T-cell (primary cell): ENCODE results near the gene SMC5. TPM values are rescaled to one million over a fixed set of nuclear protein-coding genes. Genes with fewer than 3 reads are reported as not detected.

Source experiments
- ATAC-seq, 4 experiments: fragments of 200-7000 bp in 3 of 4; fragments of 150-1000 bp in 1 of 4; cut with Tn5 transposase; replicated peaks in 1 of 4; 1 replicate in 3 of 4; 2 replicates in 1 of 4; pipeline ENCODE4 v1.10.0; 2021; ENCODE audit warnings: moderate library complexity in 3 of 4, mild to moderate bottlenecking in 2 of 4, moderate number of reproducible peaks in 1 of 4
- CTCF ChIA-PET, 2 donors: fragments of 300-600 bp; sonication (Branson Sonifier 250); formaldehyde crosslinking; loops; one replicate each; lab custom pipeline; 2022; ENCODE audit warnings: antibody characterized with exemption in 2 of 2; lab: Charles Lee
- POLR2A ChIA-PET, 2 donors: fragments of 300-600 bp; sonication (Branson Sonifier 250); formaldehyde crosslinking; loops; one replicate each; lab custom pipeline; 2022; ENCODE audit warnings: antibody characterized with exemption in 2 of 2; lab: Charles Lee
- DNase-seq, 35 experiments: peaks; one replicate each; pipeline versions ENCODE4 v3.0.0 to v3.0.0-alpha.2; 2013 to 2023
- H3K27ac ChIP-seq: one replicate; pipeline ENCODE4 v1.5.1; 2013; ENCODE audit warnings: low read length
- H3K27me3 ChIP-seq, 2 experiments: replicated peaks in 1 of 2; 1 replicate in 1 of 2; 2 replicates in 1 of 2; pipeline versions ENCODE4 v1.6.1 to v1.7.0; 2013; ENCODE audit warnings: low read length in 1 of 2, mixed read lengths in 1 of 2; ENCODE audit not compliant: control insufficient read depth in 2 of 2, insufficient read depth in 2 of 2; ENCODE audit errors: extremely low read depth in 1 of 2
- H3K36me3 ChIP-seq, 2 donors: 1 replicate in 1 of 2; 2 replicates in 1 of 2; pipeline versions ENCODE4 v1.6.1 to v1.7.0; 2013; ENCODE audit warnings: low read length in 1 of 2; ENCODE audit not compliant: control insufficient read depth in 2 of 2, insufficient read depth in 1 of 2; ENCODE audit errors: extremely low read depth in 1 of 2
- H3K4me1 ChIP-seq, 2 experiments: 1 replicate in 1 of 2; 2 replicates in 1 of 2; pipeline versions ENCODE4 v1.6.1 to v1.7.0; 2013; ENCODE audit warnings: low read length in 2 of 2, mixed read lengths in 1 of 2; ENCODE audit not compliant: insufficient read depth in 2 of 2, control insufficient read depth in 1 of 2; ENCODE audit errors: extremely low read depth in 1 of 2
- H3K4me3 ChIP-seq, 2 donors: 1 replicate in 1 of 2; 2 replicates in 1 of 2; pipeline versions ENCODE4 v1.5.1 to v1.7.0; 2013; ENCODE audit warnings: mild to moderate bottlenecking in 2 of 2, low read length in 1 of 2, moderate library complexity in 1 of 2; ENCODE audit not compliant: control insufficient read depth in 1 of 2; ENCODE audit errors: extremely low read depth in 1 of 2
- H3K9me3 ChIP-seq: 2 replicates; pipeline ENCODE4 v1.7.0; 2013
- H3K27ac Mint-ChIP-seq, 2 donors: one replicate each; pipeline ENCODE4 v1.8.0; 2020 to 2021; ENCODE audit warnings: mild to moderate bottlenecking in 2 of 2, mixed read lengths in 2 of 2
- H3K27me3 Mint-ChIP-seq, 2 donors: one replicate each; pipeline ENCODE4 v1.8.0; 2021 to 2022; ENCODE audit warnings: mixed read lengths in 2 of 2
- H3K36me3 Mint-ChIP-seq: one replicate; pipeline ENCODE4 v1.8.0; 2021; ENCODE audit warnings: mixed read lengths
- H3K4me1 Mint-ChIP-seq, 3 donors: one replicate each; pipeline ENCODE4 v1.8.0; 2020 to 2022; ENCODE audit warnings: mixed read lengths in 3 of 3, mild to moderate bottlenecking in 1 of 3
- H3K4me3 Mint-ChIP-seq, 3 donors: one replicate each; pipeline ENCODE4 v1.8.0; 2020 to 2022; ENCODE audit warnings: mild to moderate bottlenecking in 3 of 3, mixed read lengths in 3 of 3, moderate library complexity in 3 of 3
- H3K9me3 Mint-ChIP-seq, 3 donors: one replicate each; pipeline ENCODE4 v1.8.0; 2020 to 2022; ENCODE audit warnings: mixed read lengths in 3 of 3
- WGBS: methylation state at CpG from one replicate; pipeline ENCODE4 v1.1.5; 2013; ENCODE audit warnings: missing lambda C conversion rate; ENCODE audit not compliant: insufficient coverage; 5-methylcytosine and 5-hydroxymethylcytosine counted together
- total RNA-seq, 35 experiments: library from RNA in 6 of 35; stranded (reverse) in 6 of 35; fragments of 120-200 nt in 1 of 35; gene quantifications; one replicate each; pipeline versions ENCODE4 v1.2.1 to v1.2.4 and lab custom pipeline; 2013 to 2026

The SMC5 gene
- total RNA-seq, 5 donors from 2014 or later (not counting 1 experiment from before 2014, with no cell fraction given) = 31.6 to 35.5 (median 34.5) TPM

- WGBS = 100% methylated on average over 1 of the region's 1 CpG
Observed at GRCh38 chr9:70250221-70250620, 8.6 kb upstream of the SMC5 start.

GRCh38 chr9:70255486-70255885 lies 3.3 kb upstream of the SMC5 start:
- ATAC-seq (no peak), DNase-seq (no peak)
- Mint-ChIP-seq H3K4me3 (no peak overlapping the region), H3K9me3 (no peaks in the 10 kb centered on the region), H3K27ac (peak overlapping the region in 1 of 2 donors; percentile 11), H3K36me3 (peaks cover 1% of the 10 kb centered on the region), H3K4me1 (peaks cover 25 to 35% (median 30%) of the 10 kb centered on the region in 3 donors), H3K27me3 (peaks cover 1% of the 10 kb centered on the region in 2 donors)
- no peaks in the 10 kb centered on the region for H3K9me3 ChIP-seq
- H3K27me3 ChIP-seq = peaks cover 0 to 3% of the 10 kb centered on the region in 2 experiments
- ChIA-PET CTCF (interaction anchor here in 1 of 2 donors (0.7 kb wide), 1 partner anchor 347 kb away, joined by 3 read pairs; no protein-coding TSS in a partner anchor), POLR2A (interaction anchor here in 1 of 2 donors (0.6 kb wide), 1 partner anchor 361 kb away, joined by 8 read pairs; no protein-coding TSS in a partner anchor)
- peaks cover 10 to 27% of the 10 kb centered on the region in 2 experiments for H3K4me1 ChIP-seq
- H3K36me3 ChIP-seq = no peaks in the 10 kb centered on the region
- H3K4me3 ChIP-seq = no peak overlapping the region
- no peak overlapping the region for H3K27ac ChIP-seq

More at GRCh38 chr9:70250221-70250620, 8.6 kb upstream of the SMC5 start:
- no peaks in the 10 kb centered on the region for H3K4me1 ChIP-seq
- Mint-ChIP-seq H3K27ac (no peak overlapping the region), H3K36me3 (peaks cover 3% of the 10 kb centered on the region), H3K27me3 (peaks cover 2 to 4% of the 10 kb centered on the region in 2 donors), H3K4me1 (peaks cover 0 to 3% (median 0%) of the 10 kb centered on the region in 3 donors), H3K4me3 (no peak overlapping the region), H3K9me3 (no peaks in the 10 kb centered on the region)
- peaks cover 0 to 3% of the 10 kb centered on the region in 2 experiments for H3K27me3 ChIP-seq
- CTCF ChIA-PET = no interaction called here
- no peak overlapping the region for H3K4me3 ChIP-seq
- H3K36me3 ChIP-seq = no peaks in the 10 kb centered on the region
- POLR2A ChIA-PET = no interaction called here
- DNase-seq (no peak), ATAC-seq (no peak)
- no peaks in the 10 kb centered on the region for H3K9me3 ChIP-seq
- H3K27ac ChIP-seq = no peak overlapping the region

GRCh38 chr9:70256123-70256551 lies 2.6 kb upstream of the SMC5 start:
- ATAC-seq = no peak
- Mint-ChIP-seq H3K27me3 (no peaks in the 10 kb centered on the region), H3K27ac (no peak overlapping the region), H3K4me1 (peaks cover 32 to 42% (median 37%) of the 10 kb centered on the region in 3 donors), H3K36me3 (no peaks in the 10 kb centered on the region), H3K9me3 (no peaks in the 10 kb centered on the region), H3K4me3 (no peak overlapping the region)
- no peaks in the 10 kb centered on the region for H3K36me3 ChIP-seq
- H3K27me3 ChIP-seq = no peaks in the 10 kb centered on the region
- no peaks in the 10 kb centered on the region for H3K9me3 ChIP-seq
- peaks cover 12 to 32% of the 10 kb centered on the region in 2 experiments for H3K4me1 ChIP-seq
- ChIA-PET POLR2A (no interaction called here), CTCF (no interaction called here)
- no peak overlapping the region for H3K27ac ChIP-seq
- WGBS = 90% methylated on average over 4 of the region's 7 CpGs
- no peak overlapping the region for H3K4me3 ChIP-seq
- DNase-seq = no peak

- peaks cover 12% of the 10 kb centered on the region for H3K36me3 Mint-ChIP-seq
- peak overlapping the region in 1 of 2 donors; percentile 91 for H3K4me3 ChIP-seq
- ATAC-seq = no peak
Observed at GRCh38 chr9:70257502-70257901, 1.3 kb upstream of the SMC5 start.

GRCh38 chr9:70257991-70258691 lies 637 bp upstream of the SMC5 start:
- ChIA-PET POLR2A (interaction anchor here (0.7 to 1.0 kb wide), 2 partner anchors 156 to 833 kb away, joined by 3 to 4 read pairs; partner anchors contain the start of gene KLF9 (in 1 of the 2)), CTCF (interaction anchor here in 1 of 2 donors (1.2 kb wide), 1 partner anchor 157 kb away, joined by 3 read pairs; the partner anchor contains the start of gene KLF9)
- H3K27ac ChIP-seq = peak overlapping the region; percentile 94
- Mint-ChIP-seq H3K4me3 (peak overlapping the region; percentile 95 to 99 (median 96)), H3K27ac (peak overlapping the region; percentile 95 to 98), H3K27me3 (no peaks in the 10 kb centered on the region), H3K4me1 (peaks cover 52 to 62% (median 57%) of the 10 kb centered on the region in 3 donors), H3K9me3 (no peaks in the 10 kb centered on the region), H3K36me3 (peaks cover 18% of the 10 kb centered on the region)
- H3K4me1 ChIP-seq = peaks cover 19 to 32% of the 10 kb centered on the region in 2 experiments
- peak overlapping the region; percentile 84 to 91 for H3K4me3 ChIP-seq
- 5% methylated on average over 18 of the region's 27 CpGs for WGBS
- H3K36me3 ChIP-seq = peaks cover 0 to 7% of the 10 kb centered on the region in 2 donors
- DNase-seq = peak in 19 of 35 experiments; percentile 1 to 34 (median 13)
- H3K9me3 ChIP-seq = no peaks in the 10 kb centered on the region
- peak; percentile 66 to 71 (median 68) for ATAC-seq
- no peaks in the 10 kb centered on the region for H3K27me3 ChIP-seq

More at GRCh38 chr9:70257502-70257901, 1.3 kb upstream of the SMC5 start:
- peaks cover 17 to 32% of the 10 kb centered on the region in 2 experiments for H3K4me1 ChIP-seq
- Mint-ChIP-seq H3K27ac (peak overlapping the region; percentile 95 to 98), H3K9me3 (no peaks in the 10 kb centered on the region), H3K4me3 (peak overlapping the region; percentile 95 to 99 (median 96)), H3K27me3 (no peaks in the 10 kb centered on the region), H3K4me1 (peaks cover 45 to 55% (median 51%) of the 10 kb centered on the region in 3 donors)
- ChIA-PET CTCF (interaction anchor here in 1 of 2 donors (0.6 to 1.2 kb wide), 2 partner anchors 157 to 1691 kb away, joined by 3 read pairs; partner anchors contain the start of gene KLF9), POLR2A (interaction anchor here in 1 of 2 donors (0.7 to 1.0 kb wide), 2 partner anchors 34 to 157 kb away, joined by 4 to 6 read pairs; partner anchors contain the start of gene KLF9)
- no CpG with 5 or more reads among the region's 3 CpGs for WGBS
- no peak for DNase-seq
- peaks cover 0 to 7% of the 10 kb centered on the region in 2 donors for H3K36me3 ChIP-seq
- peak overlapping the region; percentile 94 for H3K27ac ChIP-seq
- no peaks in the 10 kb centered on the region for H3K9me3 ChIP-seq
- no peaks in the 10 kb centered on the region for H3K27me3 ChIP-seq

- peaks cover 19 to 35% of the 10 kb centered on the region in 2 experiments for H3K4me1 ChIP-seq
- peaks cover 0 to 11% of the 10 kb centered on the region in 2 donors for H3K36me3 ChIP-seq
- CTCF ChIA-PET = interaction anchor here in 1 of 2 donors (0.6 kb wide), 1 partner anchor 322 kb away, joined by 3 read pairs; no protein-coding TSS in a partner anchor
- Mint-ChIP-seq H3K9me3 (no peaks in the 10 kb centered on the region), H3K4me1 (peaks cover 57 to 64% (median 57%) of the 10 kb centered on the region in 3 donors), H3K27me3 (no peaks in the 10 kb centered on the region), H3K36me3 (peaks cover 22% of the 10 kb centered on the region), H3K27ac (peak overlapping the region; percentile 79 to 98), H3K4me3 (peak overlapping the region; percentile 95 to 99 (median 96))
- 0% methylated on average over 7 of the region's 10 CpGs for WGBS
- peak in 2 of 35 experiments; percentile 2 to 3 for DNase-seq
- no peak for ATAC-seq
- no peaks in the 10 kb centered on the region for H3K9me3 ChIP-seq
- peak overlapping the region; percentile 82 for H3K27ac ChIP-seq
- H3K4me3 ChIP-seq = peak overlapping the region; percentile 84 to 91
- POLR2A ChIA-PET = interaction anchor here in 1 of 2 donors (0.8 kb wide), 1 partner anchor 305 kb away, joined by 8 read pairs; no protein-coding TSS in a partner anchor
- no peaks in the 10 kb centered on the region for H3K27me3 ChIP-seq
Observed at GRCh38 chr9:70259512-70259802, 679 bp downstream of the SMC5 start.
